C4-2B (cell line): ENCODE results near the gene HIVEP3.

Source experiments
- ZFX ChIP-seq: fragments of 450-650 bp; IDR thresholded peaks from 2 replicates; pipeline ENCODE4 v1.6.1; 2017
- TF ChIP-seq, protein P1 (sequence below): fragments of 450-650 bp; conservative IDR thresholded peaks from 2 replicates; pipeline ENCODE4 v1.5.1; 2017; ENCODE audit warnings: mild to moderate bottlenecking

DNA sequence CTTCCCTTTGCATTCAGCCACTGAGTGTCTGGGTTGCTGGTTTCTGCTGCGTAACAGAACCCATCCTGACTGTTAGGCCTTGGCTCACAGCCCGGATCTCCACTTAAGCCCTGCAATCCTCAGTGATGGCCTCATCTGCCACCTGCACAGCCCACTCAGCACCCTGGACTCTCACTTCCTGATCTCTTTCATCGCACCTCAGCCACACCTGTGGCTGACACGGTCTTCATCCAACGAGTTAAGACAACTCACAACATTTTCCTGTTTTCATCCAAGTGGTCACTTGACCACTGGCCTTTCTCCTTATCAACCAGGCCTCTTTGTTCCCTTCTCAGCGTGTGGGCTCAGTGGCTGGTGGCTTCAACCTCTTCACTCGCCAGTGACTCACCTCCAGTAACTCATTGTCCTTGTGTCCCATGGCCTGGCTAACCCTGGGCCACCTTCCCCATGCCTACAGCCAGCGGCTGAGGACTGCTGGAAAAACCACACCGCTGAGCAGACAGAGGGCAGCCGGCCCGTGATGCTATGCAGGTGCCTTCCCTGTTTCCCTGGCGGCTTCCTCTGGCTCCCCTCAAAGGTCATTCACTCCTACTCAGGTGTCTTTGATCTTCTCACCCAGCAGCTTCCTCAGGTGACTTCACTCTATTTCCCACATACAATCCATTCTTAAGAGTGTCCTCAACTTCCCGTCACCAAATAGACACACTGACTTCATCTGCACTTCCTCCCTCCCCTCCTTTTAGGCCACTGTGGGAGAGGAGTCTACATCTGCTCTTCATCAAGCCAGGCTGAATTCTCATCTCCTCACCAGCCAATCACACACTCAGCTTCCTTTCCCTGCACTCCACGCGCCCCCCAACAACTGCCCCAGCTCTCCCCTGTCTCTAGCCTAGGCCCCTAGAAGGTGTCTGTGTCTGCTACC, 414.3 kb downstream of the HIVEP3 start:
- TF ChIP-seq, protein P1, sequence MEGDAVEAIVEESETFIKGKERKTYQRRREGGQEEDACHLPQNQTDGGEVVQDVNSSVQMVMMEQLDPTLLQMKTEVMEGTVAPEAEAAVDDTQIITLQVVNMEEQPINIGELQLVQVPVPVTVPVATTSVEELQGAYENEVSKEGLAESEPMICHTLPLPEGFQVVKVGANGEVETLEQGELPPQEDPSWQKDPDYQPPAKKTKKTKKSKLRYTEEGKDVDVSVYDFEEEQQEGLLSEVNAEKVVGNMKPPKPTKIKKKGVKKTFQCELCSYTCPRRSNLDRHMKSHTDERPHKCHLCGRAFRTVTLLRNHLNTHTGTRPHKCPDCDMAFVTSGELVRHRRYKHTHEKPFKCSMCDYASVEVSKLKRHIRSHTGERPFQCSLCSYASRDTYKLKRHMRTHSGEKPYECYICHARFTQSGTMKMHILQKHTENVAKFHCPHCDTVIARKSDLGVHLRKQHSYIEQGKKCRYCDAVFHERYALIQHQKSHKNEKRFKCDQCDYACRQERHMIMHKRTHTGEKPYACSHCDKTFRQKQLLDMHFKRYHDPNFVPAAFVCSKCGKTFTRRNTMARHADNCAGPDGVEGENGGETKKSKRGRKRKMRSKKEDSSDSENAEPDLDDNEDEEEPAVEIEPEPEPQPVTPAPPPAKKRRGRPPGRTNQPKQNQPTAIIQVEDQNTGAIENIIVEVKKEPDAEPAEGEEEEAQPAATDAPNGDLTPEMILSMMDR: no peak
- TF ChIP-seq ZFX: no peak
